GM12892 (cell line): ENCODE results near the gene SLC26A3. TPM values are rescaled to one million over a fixed set of nuclear protein-coding genes. Genes with fewer than 3 reads are reported as not detected.
"Not testable (repeated sequence)": the region's sequence is repeated elsewhere in the genome, so short reads cannot be mapped to it uniquely, and the experiment has no call there.

Experiments
- DNase-seq: peaks from one replicate; pipeline ENCODE4 v3.0.0; 2011; ENCODE audit not compliant: insufficient read length
- FAIRE-seq: peaks from 2 replicates; lab custom pipeline; 2011; peaks lifted over from hg19 to GRCh38; lab: Jason Lieb, UNC
- POLR2A ChIP-seq: IDR thresholded peaks from 2 replicates; pipeline ENCODE4 v1.6.1; 2011; ENCODE audit warnings: low read depth, low read length, control low read depth
- POLR2AphosphoS5 ChIP-seq: IDR thresholded peaks from 2 replicates; pipeline ENCODE4 v1.6.1; 2011; ENCODE audit warnings: low read depth, low read length, control low read depth
- TAF1 ChIP-seq: IDR thresholded peaks from 2 replicates; pipeline ENCODE4 v1.6.1; 2011; ENCODE audit warnings: low read depth, mild to moderate bottlenecking, control low read depth, low read length, borderline replicate concordance
- polyA plus RNA-seq: library from polyadenylated mRNA; unstranded; fragments of >200 nt; gene quantifications from one replicate; pipeline ENCODE4 v1.2.1, GENCODE V29; 2012; ENCODE audit warnings: missing spikeins, inconsistent platforms; ENCODE audit not compliant: missing spikeins

Gene SLC26A3
- not detected for polyA plus RNA-seq

- TF ChIP-seq TAF1 (no peak), POLR2A (no peak)
- FAIRE-seq (no peak), DNase-seq (no peak)
These were observed at the start of gene SLC26A3 for GRCh38 chr7:107803009-107803610. TSS of gene SLC26A3 (minus strand) at chr7:107803223. CDS start at chr7:107794509, 8,714 bp downstream.

- no peak for FAIRE-seq
- no peak for TF ChIP-seq POLR2AphosphoS5
- no peak for TF ChIP-seq POLR2A
- no peak for TF ChIP-seq TAF1
- DNase-seq = no peak
These were observed 47.6 kb upstream of the SLC26A3 start for GRCh38 chr7:107850643-107851042.

- TF ChIP-seq TAF1 = no peak
- TF ChIP-seq POLR2AphosphoS5 = no peak
- no peak for TF ChIP-seq POLR2A
- no peak for FAIRE-seq
- DNase-seq = no peak
These were observed 47.2 kb upstream of the SLC26A3 start for GRCh38 chr7:107850216-107850615.

GRCh38 chr7:107848211-107848610, 45.2 kb upstream of the SLC26A3 start:
- not testable (repeated sequence) for FAIRE-seq, DNase-seq

- FAIRE-seq, DNase-seq: not testable (repeated sequence)
These were observed 44.8 kb upstream of the SLC26A3 start for GRCh38 chr7:107847836-107848175.

GRCh38 chr7:107847168-107847835, 44.3 kb upstream of the SLC26A3 start:
- DNase-seq (no peak), FAIRE-seq (no peak)
- TF ChIP-seq POLR2A (no peak), POLR2AphosphoS5 (no peak), TAF1 (no peak)

- FAIRE-seq (no peak), DNase-seq (no peak)
- no peak for TF ChIP-seq POLR2AphosphoS5
- TF ChIP-seq POLR2A = no peak
- no peak for TF ChIP-seq TAF1
These were observed 43.3 kb upstream of the SLC26A3 start for GRCh38 chr7:107846324-107846723.

GRCh38 chr7:107843184-107843583, 40.2 kb upstream of the SLC26A3 start:
- no peak for TF ChIP-seq POLR2AphosphoS5
- TF ChIP-seq TAF1 = no peak
- no peak for TF ChIP-seq POLR2A
- DNase-seq (no peak), FAIRE-seq (no peak)

- DNase-seq (no peak), FAIRE-seq (no peak)
- TF ChIP-seq TAF1 (no peak), POLR2A (no peak), POLR2AphosphoS5 (no peak)
These were observed 39.2 kb upstream of the SLC26A3 start for GRCh38 chr7:107842213-107842612.

- FAIRE-seq (no peak), DNase-seq (no peak)
- TF ChIP-seq TAF1 (no peak), POLR2A (no peak), POLR2AphosphoS5 (no peak)
These were observed 36.0 kb upstream of the SLC26A3 start for GRCh38 chr7:107838816-107839565.

- FAIRE-seq (no peak), DNase-seq (no peak)
- TF ChIP-seq POLR2A = no peak
- TF ChIP-seq POLR2AphosphoS5 = no peak
- no peak for TF ChIP-seq TAF1
These were observed 35.1 kb upstream of the SLC26A3 start for GRCh38 chr7:107838024-107838601.

- TF ChIP-seq POLR2A = no peak
- TF ChIP-seq POLR2AphosphoS5 = no peak
- TF ChIP-seq TAF1 = no peak
- DNase-seq = no peak
- no peak for FAIRE-seq
These were observed 34.1 kb upstream of the SLC26A3 start for GRCh38 chr7:107837145-107837512.
